CD4-positive, CD25-positive, alpha-beta regulatory T cell (primary cell): ENCODE results near the gene DRGX. TPM values are rescaled to one million over a fixed set of nuclear protein-coding genes. Genes with fewer than 3 reads are reported as not detected.

ENCODE experiments used
- ATAC-seq, 2 donors: fragments of 150-1000 bp; cut with Tn5 transposase; one replicate each; pipeline ENCODE4 v1.10.0; 2021; ENCODE audit warnings: low read depth in 2 of 2, moderate number of reproducible peaks in 2 of 2, moderate library complexity in 1 of 2
- DNase-seq, 3 donors: peaks; one replicate each; pipeline versions ENCODE4 v3.0.0 to v3.0.0-alpha.2; 2012 to 2022; ENCODE audit warnings: mixed read lengths in 1 of 3
- H3K27ac ChIP-seq: one replicate; pipeline ENCODE4 v1.7.0; 2013; ENCODE audit warnings: mild to moderate bottlenecking, low read length; ENCODE audit not compliant: insufficient read depth, poor library complexity, severe bottlenecking
- H3K27me3 ChIP-seq: one replicate; pipeline ENCODE4 v1.7.0; 2013; ENCODE audit warnings: low read length; ENCODE audit not compliant: control insufficient read depth, insufficient read depth
- H3K36me3 ChIP-seq: one replicate; pipeline ENCODE4 v1.7.0; 2013; ENCODE audit warnings: mild to moderate bottlenecking, low read length, moderate library complexity; ENCODE audit not compliant: control insufficient read depth, insufficient read depth
- H3K4me1 ChIP-seq: 2 replicates; pipeline ENCODE4 v1.7.0; 2013; ENCODE audit warnings: mild to moderate bottlenecking, low read length; ENCODE audit not compliant: insufficient read depth, control insufficient read depth, poor library complexity, severe bottlenecking
- H3K4me3 ChIP-seq: one replicate; pipeline ENCODE4 v1.7.0; 2013; ENCODE audit warnings: low read depth, mild to moderate bottlenecking, low read length, moderate library complexity
- H3K9me3 ChIP-seq, 2 experiments: 1 replicate in 1 of 2; 2 replicates in 1 of 2; pipeline ENCODE4 v1.7.0; 2013; ENCODE audit warnings: low read length in 2 of 2, mild to moderate bottlenecking in 1 of 2, moderate library complexity in 1 of 2; ENCODE audit not compliant: control insufficient read depth in 2 of 2
- H3K27ac Mint-ChIP-seq, 3 donors: one replicate each; pipeline ENCODE4 v1.8.0; 2020 to 2022; ENCODE audit warnings: mild to moderate bottlenecking in 3 of 3, mixed read lengths in 3 of 3, moderate library complexity in 2 of 3
- H3K27me3 Mint-ChIP-seq: one replicate; pipeline ENCODE4 v1.8.0; 2022; ENCODE audit warnings: mild to moderate bottlenecking, mixed read lengths
- H3K36me3 Mint-ChIP-seq: one replicate; pipeline ENCODE4 v1.8.0; 2020; ENCODE audit warnings: mixed read lengths
- H3K4me1 Mint-ChIP-seq, 4 donors: one replicate each; pipeline ENCODE4 v1.8.0; 2020 to 2022; ENCODE audit warnings: mixed read lengths in 4 of 4, mild to moderate bottlenecking in 1 of 4
- H3K4me3 Mint-ChIP-seq, 4 donors: one replicate each; pipeline ENCODE4 v1.8.0; 2020 to 2022; ENCODE audit warnings: mild to moderate bottlenecking in 4 of 4, mixed read lengths in 4 of 4, moderate library complexity in 3 of 4
- H3K9me3 Mint-ChIP-seq, 7 donors: one replicate each; pipeline ENCODE4 v1.8.0; 2020 to 2022; ENCODE audit warnings: mixed read lengths in 7 of 7, mild to moderate bottlenecking in 3 of 7, moderate library complexity in 2 of 7
- polyA plus RNA-seq, 4 donors: library from polyadenylated mRNA; unstranded; fragments of 300-500 nt; fragmentation: Illumina TruSeq; gene quantifications; one replicate each; pipeline ENCODE4 v1.2.3, GENCODE V29; 2021
- total RNA-seq: library from RNA; stranded (reverse); gene quantifications from one replicate; pipeline ENCODE4 v1.2.3, GENCODE V29; 2022

The DRGX gene
- total and polyA plus RNA-seq, 5 donors from 2014 or later, result not detected

DNA sequence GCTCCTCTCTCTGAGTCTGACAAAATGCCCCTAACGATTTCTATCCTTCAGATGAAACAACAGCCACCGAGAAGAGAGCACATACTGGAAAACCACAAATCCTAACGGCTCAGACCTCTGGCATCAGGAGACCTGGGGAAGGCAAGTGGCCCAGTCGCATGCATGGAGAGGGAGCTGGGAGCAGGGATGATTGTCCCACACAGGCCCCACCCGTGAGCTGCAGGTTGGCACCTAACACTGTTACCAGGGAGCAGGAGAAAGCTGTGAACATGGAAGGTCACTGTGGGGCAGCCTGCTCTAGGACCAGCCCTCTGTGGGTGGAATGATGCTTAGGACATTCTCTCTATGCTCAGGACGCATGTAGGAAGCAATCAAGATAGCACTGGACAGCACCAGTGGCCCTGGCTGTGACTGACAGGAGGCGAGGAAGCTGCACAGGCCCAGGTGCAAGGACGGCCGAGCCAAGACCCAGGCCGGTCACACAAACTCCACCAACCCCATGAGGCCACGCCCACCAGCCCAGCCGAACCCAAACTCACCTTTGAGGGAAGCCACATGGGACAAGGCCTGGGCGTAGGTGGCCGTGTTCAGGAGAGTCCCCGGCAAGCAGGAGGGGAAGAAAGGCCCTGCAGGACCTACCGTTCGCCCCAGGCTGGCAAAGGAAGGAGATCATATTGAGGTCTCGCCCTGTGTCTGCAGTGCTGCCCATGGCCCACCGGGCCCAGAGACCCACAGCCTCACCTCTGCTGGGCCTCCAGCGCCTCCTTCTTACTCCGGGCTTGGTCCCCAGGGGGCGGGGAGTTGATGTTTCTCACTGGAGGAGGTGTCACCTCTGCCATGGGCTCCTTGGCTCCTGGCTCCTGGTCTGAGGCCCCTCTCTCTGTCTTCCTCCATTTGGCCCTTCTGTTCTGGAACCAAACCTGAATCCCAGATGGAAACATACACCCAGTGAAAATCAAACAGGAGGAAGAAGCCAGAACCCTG is 9.7 kb downstream of the DRGX start:
- no peak for DNase-seq
- peak overlapping the region in 1 of 4 donors; percentile 10 for H3K4me3 Mint-ChIP-seq
- Histone ChIP-seq H3K27me3 (no peaks in the 10 kb centered on the region), H3K4me3 (no peak overlapping the region), H3K4me1 (no peaks in the 10 kb centered on the region), H3K27ac (no peak overlapping the region), H3K36me3 (no peaks in the 10 kb centered on the region), H3K9me3 (no peaks in the 10 kb centered on the region)
- no peaks in the 10 kb centered on the region for H3K9me3 Mint-ChIP-seq
- H3K27ac Mint-ChIP-seq, result no peak overlapping the region
- H3K4me1 Mint-ChIP-seq, result no peaks in the 10 kb centered on the region
- ATAC-seq, result no peak
- H3K27me3 Mint-ChIP-seq, result peaks cover 21% of the 10 kb centered on the region
- no peaks in the 10 kb centered on the region for H3K36me3 Mint-ChIP-seq

DNA sequence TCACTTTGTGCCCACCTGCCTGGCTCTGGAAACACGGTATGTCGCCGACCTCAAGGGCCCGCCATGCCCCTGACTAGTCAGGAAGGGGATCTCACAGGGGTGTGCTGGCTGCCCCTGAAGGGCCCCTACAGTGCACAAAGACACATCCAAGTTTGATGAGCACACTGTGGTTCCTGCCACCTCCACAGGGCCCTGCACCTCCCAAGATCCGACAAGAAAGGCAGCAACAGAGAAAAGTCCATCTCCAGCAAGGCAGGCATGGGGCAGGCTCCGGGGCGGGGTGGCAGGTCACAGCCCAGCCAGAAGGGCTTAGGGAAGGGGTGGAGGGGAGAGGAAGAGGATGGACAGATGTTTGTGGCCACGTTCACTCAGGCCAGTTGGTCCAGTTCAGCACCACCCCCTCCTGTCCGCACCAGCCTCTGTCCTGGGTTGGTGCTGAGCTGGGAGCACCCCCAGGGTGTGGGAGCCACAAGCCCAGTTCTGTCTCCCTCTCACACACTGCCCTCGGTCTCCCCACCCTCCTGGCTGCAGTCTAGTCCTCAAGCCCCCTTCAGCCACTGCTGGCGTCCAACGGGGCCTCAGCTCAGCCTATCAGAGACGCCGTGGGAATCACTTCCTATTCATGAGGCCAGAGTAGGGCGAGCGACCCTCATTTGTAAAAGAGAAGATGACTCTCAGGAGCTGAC is 11.5 kb downstream of the DRGX start:
- Histone ChIP-seq H3K36me3 (no peaks in the 10 kb centered on the region), H3K9me3 (no peaks in the 10 kb centered on the region), H3K27me3 (no peaks in the 10 kb centered on the region), H3K4me3 (no peak overlapping the region), H3K4me1 (no peaks in the 10 kb centered on the region), H3K27ac (no peak overlapping the region)
- H3K4me3 Mint-ChIP-seq, result no peak overlapping the region
- ATAC-seq (no peak), DNase-seq (no peak)
- H3K9me3 Mint-ChIP-seq, result no peaks in the 10 kb centered on the region
- H3K36me3 Mint-ChIP-seq, result no peaks in the 10 kb centered on the region
- H3K4me1 Mint-ChIP-seq, result no peaks in the 10 kb centered on the region
- H3K27ac Mint-ChIP-seq, result no peak overlapping the region
- H3K27me3 Mint-ChIP-seq, result peaks cover 10% of the 10 kb centered on the region

DNA sequence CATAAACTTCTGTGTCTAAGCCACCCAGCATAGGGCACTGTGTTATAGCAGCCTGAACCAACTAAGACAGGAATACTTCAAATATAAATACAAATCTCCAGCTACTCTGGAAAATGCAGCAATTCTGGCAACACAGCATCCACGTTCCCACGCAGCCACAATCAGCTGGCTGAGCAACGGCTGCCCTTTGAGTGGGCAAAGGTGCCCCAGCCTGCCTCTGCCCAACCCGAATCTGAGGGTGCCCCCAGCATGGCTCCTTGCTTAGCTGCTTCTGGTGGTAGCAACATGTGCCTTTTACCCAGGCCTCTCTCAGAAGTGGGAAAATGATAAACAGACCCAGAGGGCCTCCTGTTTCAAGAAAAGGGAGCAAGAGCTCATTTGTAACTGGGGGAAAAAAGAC is 12.0 kb downstream of the DRGX start:
- Mint-ChIP-seq H3K27me3 (peaks cover 9% of the 10 kb centered on the region), H3K27ac (no peak overlapping the region), H3K4me1 (no peaks in the 10 kb centered on the region), H3K9me3 (no peaks in the 10 kb centered on the region), H3K36me3 (no peaks in the 10 kb centered on the region), H3K4me3 (no peak overlapping the region)
- Histone ChIP-seq H3K4me3 (no peak overlapping the region), H3K36me3 (no peaks in the 10 kb centered on the region), H3K4me1 (no peaks in the 10 kb centered on the region), H3K27me3 (no peaks in the 10 kb centered on the region), H3K27ac (no peak overlapping the region), H3K9me3 (no peaks in the 10 kb centered on the region)
- no peak for DNase-seq
- no peak for ATAC-seq

DNA sequence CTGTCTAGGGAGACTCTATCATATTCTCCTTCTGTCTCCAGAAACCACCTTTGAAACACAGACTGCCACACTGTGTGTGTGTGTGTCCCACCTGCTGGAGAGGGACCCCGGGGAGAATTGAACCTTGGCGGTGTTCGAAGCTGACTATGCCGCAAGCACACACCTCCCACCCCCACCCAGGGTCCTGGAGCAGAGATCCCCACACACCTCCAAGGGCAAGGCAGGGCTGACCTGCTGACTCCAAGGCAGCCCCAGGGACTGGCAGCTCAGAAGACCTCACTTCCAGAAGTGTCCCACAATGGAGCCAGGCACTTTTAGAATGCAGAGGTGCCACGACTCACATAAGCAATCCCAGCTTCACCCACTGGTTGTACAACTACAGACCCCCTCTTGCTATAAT is 13.1 kb downstream of the DRGX start:
- no peaks in the 10 kb centered on the region for H3K9me3 ChIP-seq
- H3K36me3 ChIP-seq, result no peaks in the 10 kb centered on the region
- no peaks in the 10 kb centered on the region for H3K4me1 ChIP-seq
- H3K27ac ChIP-seq, result no peak overlapping the region
- Mint-ChIP-seq H3K4me1 (no peaks in the 10 kb centered on the region), H3K4me3 (no peak overlapping the region), H3K36me3 (no peaks in the 10 kb centered on the region), H3K27ac (no peak overlapping the region), H3K27me3 (peaks cover 4% of the 10 kb centered on the region), H3K9me3 (no peaks in the 10 kb centered on the region)
- ATAC-seq (no peak), DNase-seq (no peak)
- no peaks in the 10 kb centered on the region for H3K27me3 ChIP-seq
- H3K4me3 ChIP-seq, result no peak overlapping the region

DNA sequence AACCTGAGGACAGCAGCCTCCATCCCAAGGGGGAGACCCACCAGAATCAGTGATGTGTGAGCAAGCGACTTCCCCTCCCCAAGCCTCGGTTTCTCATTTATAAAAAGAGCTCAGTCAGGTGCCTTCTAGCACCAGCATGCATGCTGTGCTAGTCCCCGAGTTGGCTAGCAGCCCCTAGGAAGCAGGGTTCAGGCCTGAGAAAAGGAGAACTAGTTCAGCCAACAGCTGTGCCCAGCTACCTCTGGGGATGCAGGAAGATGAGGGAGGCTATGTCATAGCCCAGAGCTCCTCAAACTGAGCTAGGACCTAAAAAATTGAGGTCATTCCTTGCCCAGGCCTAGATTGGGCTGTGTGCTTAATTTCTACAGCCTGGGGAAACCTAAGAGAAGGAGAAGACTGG is 13.7 kb downstream of the DRGX start:
- no peak overlapping the region for H3K4me3 ChIP-seq
- ATAC-seq (no peak), DNase-seq (no peak)
- H3K4me1 ChIP-seq, result no peaks in the 10 kb centered on the region
- H3K9me3 Mint-ChIP-seq, result no peaks in the 10 kb centered on the region
- H3K36me3 Mint-ChIP-seq, result no peaks in the 10 kb centered on the region
- H3K4me1 Mint-ChIP-seq, result no peaks in the 10 kb centered on the region
- H3K27ac ChIP-seq, result no peak overlapping the region
- no peaks in the 10 kb centered on the region for H3K36me3 ChIP-seq
- no peak overlapping the region for H3K4me3 Mint-ChIP-seq
- H3K27me3 Mint-ChIP-seq, result peaks cover 4% of the 10 kb centered on the region
- no peaks in the 10 kb centered on the region for H3K9me3 ChIP-seq
- no peak overlapping the region for H3K27ac Mint-ChIP-seq
- no peaks in the 10 kb centered on the region for H3K27me3 ChIP-seq

DNA sequence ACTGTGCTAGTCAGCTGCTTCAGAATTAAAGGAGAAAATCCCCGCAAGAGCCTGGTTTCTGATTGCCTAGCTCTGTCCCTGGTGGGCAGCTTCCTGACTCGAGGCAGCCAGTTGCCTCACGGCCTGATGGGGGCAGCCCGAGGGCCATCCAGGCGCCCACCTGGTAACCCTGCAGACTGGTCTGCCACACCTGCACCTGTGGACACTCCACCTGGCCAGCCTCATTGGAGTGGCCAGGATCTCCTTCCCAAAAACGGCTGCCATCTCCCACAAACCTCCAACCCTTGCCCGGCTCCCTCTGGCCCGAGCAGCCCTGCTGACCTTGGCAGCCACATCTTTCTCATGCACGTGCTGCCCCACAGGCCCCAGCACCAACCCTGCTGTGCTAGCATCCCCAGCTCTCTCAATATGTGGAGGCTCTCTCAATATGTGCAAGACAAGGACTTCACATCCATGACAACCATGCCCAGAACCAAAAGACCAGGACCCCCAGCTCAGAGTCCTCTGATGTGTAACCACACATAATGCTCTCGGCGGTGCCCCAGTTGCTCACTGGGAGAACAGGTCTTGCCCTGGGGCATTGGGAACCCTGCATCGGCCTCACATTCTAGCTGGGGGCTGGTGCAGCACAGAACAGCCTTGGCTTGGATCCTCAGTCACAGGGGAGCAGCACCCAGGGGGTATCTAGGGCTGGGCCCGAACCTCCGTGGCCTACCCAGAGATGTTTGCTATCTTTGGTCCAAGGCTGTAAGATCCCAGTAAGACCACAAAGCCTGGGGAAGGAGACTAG is 14.6 kb downstream of the DRGX start:
- peaks cover 4% of the 10 kb centered on the region for H3K27me3 Mint-ChIP-seq
- Histone ChIP-seq H3K27ac (no peak overlapping the region), H3K4me3 (no peak overlapping the region), H3K9me3 (no peaks in the 10 kb centered on the region), H3K4me1 (no peaks in the 10 kb centered on the region), H3K27me3 (no peaks in the 10 kb centered on the region), H3K36me3 (no peaks in the 10 kb centered on the region)
- H3K4me3 Mint-ChIP-seq, result no peak overlapping the region
- no peaks in the 10 kb centered on the region for H3K36me3 Mint-ChIP-seq
- DNase-seq (no peak), ATAC-seq (no peak)
- no peaks in the 10 kb centered on the region for H3K4me1 Mint-ChIP-seq
- H3K9me3 Mint-ChIP-seq, result no peaks in the 10 kb centered on the region
- no peak overlapping the region for H3K27ac Mint-ChIP-seq

DNA sequence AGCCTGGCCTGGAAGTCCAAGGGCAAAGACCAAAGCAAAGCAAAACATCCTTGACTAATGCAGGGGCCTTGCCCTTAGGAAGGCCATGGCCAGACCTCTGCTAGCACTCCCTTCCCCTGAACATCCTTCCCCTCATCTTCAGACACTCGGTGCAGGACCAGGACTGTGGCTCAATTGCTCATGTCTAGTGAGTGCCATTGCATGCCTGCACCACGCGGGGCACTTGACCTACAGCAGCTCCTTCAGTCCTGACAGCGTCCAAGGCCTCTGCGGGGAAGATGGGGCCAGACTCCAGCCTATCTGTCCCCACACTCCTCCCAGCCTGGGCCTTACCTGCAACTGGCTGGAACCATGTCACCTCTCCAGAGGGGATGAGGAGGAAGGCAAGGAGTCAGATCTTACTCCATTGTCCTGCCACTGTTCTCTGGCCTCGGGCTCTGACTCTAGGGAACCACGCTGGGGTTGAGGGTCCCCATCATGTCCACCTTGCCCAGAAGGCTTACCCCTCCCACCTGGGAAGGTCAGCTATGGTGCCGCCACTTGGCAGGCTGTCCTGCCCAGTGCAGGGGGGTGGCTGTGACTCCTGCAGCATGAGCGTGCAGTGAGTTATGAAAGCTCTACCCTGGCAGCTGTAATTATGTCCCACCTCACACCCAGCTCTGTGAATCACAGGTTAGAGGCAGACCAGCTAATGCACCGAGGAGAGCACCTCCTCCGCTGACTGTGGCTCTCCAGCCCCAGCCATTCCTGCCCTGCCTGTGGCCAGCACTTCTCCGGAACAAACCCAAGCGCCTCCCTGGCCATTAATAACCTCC is 16.1 kb downstream of the DRGX start:
- ATAC-seq (no peak), DNase-seq (no peak)
- Mint-ChIP-seq H3K27me3 (peaks cover 4% of the 10 kb centered on the region), H3K4me3 (no peak overlapping the region), H3K27ac (no peak overlapping the region), H3K36me3 (no peaks in the 10 kb centered on the region), H3K9me3 (no peaks in the 10 kb centered on the region), H3K4me1 (no peaks in the 10 kb centered on the region)
- Histone ChIP-seq H3K36me3 (no peaks in the 10 kb centered on the region), H3K9me3 (no peaks in the 10 kb centered on the region), H3K4me3 (no peak overlapping the region), H3K4me1 (no peaks in the 10 kb centered on the region), H3K27ac (no peak overlapping the region), H3K27me3 (no peaks in the 10 kb centered on the region)
